NT2/D1 (cell line): ENCODE results near the gene CDC42SE2.

Source experiments
- DNase-seq: peaks from one replicate; pipeline ENCODE4 v3.0.0-alpha.2; 2011; ENCODE audit warnings: low read depth, low spot score
- H3K27me3 ChIP-seq: 2 replicates; pipeline ENCODE4 v1.6.0; 2011; ENCODE audit warnings: mild to moderate bottlenecking; ENCODE audit not compliant: insufficient read length, insufficient read depth
- H3K36me3 ChIP-seq: 2 replicates; pipeline ENCODE4 v1.6.1; 2011; ENCODE audit warnings: mild to moderate bottlenecking, low read length, mixed read lengths; ENCODE audit not compliant: insufficient read depth, insufficient read length
- H3K4me1 ChIP-seq: 2 replicates; pipeline ENCODE4 v1.5.1; 2011; ENCODE audit not compliant: insufficient read depth, insufficient read length
- H3K4me3 ChIP-seq: 2 replicates; pipeline ENCODE4 v1.5.1; 2011; ENCODE audit warnings: low read depth; ENCODE audit not compliant: insufficient read length
- H3K9ac ChIP-seq: 2 replicates; pipeline ENCODE4 v1.6.0; 2011; ENCODE audit warnings: low read depth; ENCODE audit not compliant: insufficient read length
- H3K9me3 ChIP-seq: 2 replicates; pipeline ENCODE4 v1.5.1; 2011; ENCODE audit warnings: mild to moderate bottlenecking, low read length; ENCODE audit not compliant: insufficient read depth
- SUZ12 ChIP-seq: IDR thresholded peaks from 2 replicates; pipeline ENCODE4 v1.6.1; 2011; ENCODE audit not compliant: insufficient read length, insufficient read depth; ENCODE audit errors: extremely low read depth
- YY1 ChIP-seq: IDR thresholded peaks from 2 replicates; pipeline ENCODE4 v1.6.1; 2011; ENCODE audit not compliant: insufficient read length, insufficient read depth
- ZNF274 ChIP-seq: IDR thresholded peaks from 2 replicates; pipeline ENCODE4 v1.6.1; 2011; ENCODE audit warnings: mild to moderate bottlenecking, low read depth, low read length

The CDC42SE2 gene

DNA sequence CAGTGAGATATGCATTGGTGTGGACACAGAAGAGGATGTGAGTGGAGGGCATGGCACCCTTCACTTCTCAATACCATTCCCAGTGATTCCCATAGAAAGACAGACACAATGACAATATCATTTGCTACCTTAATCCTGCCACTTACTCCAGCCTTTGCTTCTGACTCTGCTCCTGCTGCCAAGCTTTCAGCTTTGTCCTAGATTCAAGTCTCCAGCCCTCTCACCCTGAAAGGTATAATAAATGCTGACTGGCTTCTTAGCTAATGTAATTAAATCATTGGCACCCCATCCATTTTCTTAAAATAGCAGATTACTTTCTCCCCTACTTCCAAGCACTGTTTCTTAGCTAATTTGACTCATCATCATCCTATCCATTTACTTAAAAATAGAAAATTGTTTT is 41.1 kb upstream of the CDC42SE2 start:
- no peaks in the 10 kb centered on the region for H3K36me3 ChIP-seq
- DNase-seq, result no peak
- H3K4me1 ChIP-seq, result no peaks in the 10 kb centered on the region
- no peaks in the 10 kb centered on the region for H3K27me3 ChIP-seq
- H3K9ac ChIP-seq, result no peak overlapping the region
- no peaks in the 10 kb centered on the region for H3K9me3 ChIP-seq
- no peak for TF ChIP-seq SUZ12
- H3K4me3 ChIP-seq, result no peak overlapping the region

DNA sequence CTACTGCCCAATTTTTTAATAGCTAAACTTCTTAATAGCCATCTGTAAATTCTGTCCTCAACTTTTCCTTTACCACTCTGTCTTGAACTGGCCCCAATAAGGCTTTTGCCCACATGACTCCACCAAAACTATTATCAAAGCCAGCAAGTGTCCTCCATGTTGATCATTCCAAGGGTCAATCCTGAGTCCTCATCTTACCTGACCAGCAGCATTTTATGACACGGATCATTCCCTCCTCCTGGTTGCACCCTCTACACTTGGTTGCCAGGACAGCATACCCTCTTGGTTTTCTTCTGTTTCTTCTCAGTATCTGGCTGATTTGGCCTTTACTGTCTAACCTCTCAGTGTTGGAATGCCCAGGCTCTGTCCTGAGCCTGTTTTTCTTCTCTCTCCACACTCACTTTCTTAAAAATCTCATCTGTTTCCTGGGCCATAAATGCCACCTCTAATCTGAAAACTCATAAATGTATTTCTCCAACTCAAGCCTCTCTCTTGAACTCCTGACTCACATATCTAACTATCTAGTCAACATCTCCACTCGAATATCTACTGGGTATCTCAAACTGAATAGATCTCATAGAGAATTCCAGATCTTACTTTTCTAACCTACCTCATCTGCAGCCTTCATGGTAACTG is 40.0 kb upstream of the CDC42SE2 start:
- no peak overlapping the region for H3K4me3 ChIP-seq
- H3K9me3 ChIP-seq, result no peaks in the 10 kb centered on the region
- no peaks in the 10 kb centered on the region for H3K4me1 ChIP-seq
- no peaks in the 10 kb centered on the region for H3K27me3 ChIP-seq
- no peaks in the 10 kb centered on the region for H3K36me3 ChIP-seq
- no peak for DNase-seq
- TF ChIP-seq YY1, result no peak
- TF ChIP-seq SUZ12, result no peak
- no peak for TF ChIP-seq ZNF274
- H3K9ac ChIP-seq, result no peak overlapping the region

DNA sequence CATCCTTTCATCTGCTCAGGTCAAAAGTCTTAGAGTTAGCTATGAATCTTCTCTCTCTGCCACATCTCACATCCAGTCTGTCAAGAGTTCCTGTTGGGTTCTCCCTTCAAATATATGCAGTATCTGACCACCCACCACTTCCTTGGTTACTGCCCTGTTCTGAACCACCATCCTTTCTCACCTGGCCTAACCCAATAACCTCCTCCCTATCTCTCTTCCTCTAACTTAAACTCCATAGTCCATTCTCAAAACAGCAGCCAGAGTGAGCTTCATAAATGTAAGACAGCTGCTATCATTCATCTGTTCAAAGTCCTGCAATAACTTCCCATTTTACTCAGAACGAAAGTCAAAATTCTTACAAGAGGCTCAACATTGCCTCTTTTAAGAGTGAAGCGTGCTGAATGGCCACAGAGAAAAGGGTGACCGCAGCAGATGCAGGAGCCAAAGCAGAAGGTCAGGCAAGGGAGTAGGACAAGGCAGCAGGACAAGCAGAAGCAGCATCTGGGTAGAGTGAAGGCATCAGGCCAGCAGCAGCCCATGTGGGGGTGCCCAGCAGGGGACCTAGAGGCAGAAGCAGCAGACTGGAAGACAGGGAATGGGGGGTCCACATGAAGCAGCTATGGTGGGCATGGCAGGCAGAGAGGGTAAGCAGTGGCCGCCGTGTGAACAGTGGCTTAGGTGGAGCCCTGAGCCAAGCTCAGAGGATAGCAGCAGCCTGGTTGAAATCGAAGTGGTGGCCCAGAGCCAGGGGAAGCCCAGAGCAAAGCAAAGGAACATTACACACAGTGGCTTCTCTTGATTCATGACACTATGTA is 39.3 kb upstream of the CDC42SE2 start:
- Histone ChIP-seq H3K27me3 (no peaks in the 10 kb centered on the region), H3K4me3 (no peak overlapping the region), H3K9me3 (no peaks in the 10 kb centered on the region), H3K9ac (no peak overlapping the region), H3K4me1 (no peaks in the 10 kb centered on the region), H3K36me3 (no peaks in the 10 kb centered on the region)
- DNase-seq, result no peak
- TF ChIP-seq SUZ12, result no peak
- TF ChIP-seq YY1, result no peak
- TF ChIP-seq ZNF274, result no peak

DNA sequence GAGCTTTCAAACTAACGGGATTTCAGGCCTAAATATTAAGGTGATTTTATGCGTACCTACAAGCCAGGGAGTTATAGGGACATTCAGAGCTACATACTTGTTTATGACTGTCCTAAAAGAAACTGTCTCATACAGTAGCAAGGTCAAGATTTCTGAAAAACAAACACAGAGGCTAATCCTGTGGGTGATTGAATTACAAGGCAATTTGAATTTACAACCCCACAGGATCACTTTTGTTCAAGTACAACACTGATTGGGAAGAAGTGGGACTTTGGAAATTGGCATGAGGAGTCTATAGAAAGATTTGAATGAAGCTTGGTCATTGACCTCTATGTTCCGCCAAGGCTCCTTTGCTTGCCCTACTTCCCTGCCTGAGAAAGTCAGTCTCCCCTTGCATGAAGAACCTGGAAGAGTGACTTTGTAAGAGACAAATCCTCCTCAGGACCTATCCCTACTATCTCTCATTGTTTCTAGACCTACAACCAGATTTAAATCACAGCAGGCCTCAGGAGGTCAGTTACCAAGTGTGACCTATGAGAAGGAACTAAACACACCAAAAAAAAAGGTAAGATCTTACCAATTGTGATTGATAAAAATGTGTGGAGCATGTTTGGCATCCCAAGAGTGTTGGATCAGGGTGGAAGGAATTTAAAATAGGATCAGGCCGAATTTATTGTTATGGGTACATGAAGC is 38.4 kb upstream of the CDC42SE2 start:
- Histone ChIP-seq H3K9ac (no peak overlapping the region), H3K27me3 (no peaks in the 10 kb centered on the region), H3K4me1 (no peaks in the 10 kb centered on the region), H3K36me3 (no peaks in the 10 kb centered on the region), H3K4me3 (no peak overlapping the region), H3K9me3 (no peaks in the 10 kb centered on the region)
- DNase-seq, result no peak
- TF ChIP-seq ZNF274, result no peak

DNA sequence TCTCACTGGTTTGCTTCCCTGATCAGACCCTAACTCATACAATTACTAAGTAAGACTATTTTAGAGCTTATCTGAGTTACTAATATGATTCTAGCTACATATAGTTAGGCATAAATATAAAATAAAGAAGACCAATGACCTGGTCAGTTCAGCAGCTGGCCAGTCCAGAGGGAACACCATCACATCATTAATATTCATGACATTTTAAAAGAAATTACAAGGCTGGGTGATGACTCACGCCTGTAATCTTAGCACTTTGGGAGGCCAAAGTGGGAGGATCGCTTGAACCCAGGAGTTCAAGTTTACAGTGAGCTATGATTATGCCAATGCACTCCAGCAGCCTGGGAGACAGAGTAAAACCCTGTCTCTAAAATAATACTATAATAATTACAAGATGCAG is 37.0 kb upstream of the CDC42SE2 start:
- TF ChIP-seq ZNF274, result no peak
- no peak for TF ChIP-seq YY1
- no peak for TF ChIP-seq SUZ12
- Histone ChIP-seq H3K9me3 (no peaks in the 10 kb centered on the region), H3K4me1 (no peaks in the 10 kb centered on the region), H3K4me3 (no peak overlapping the region), H3K36me3 (no peaks in the 10 kb centered on the region), H3K27me3 (no peaks in the 10 kb centered on the region), H3K9ac (no peak overlapping the region)
- no peak for DNase-seq

DNA sequence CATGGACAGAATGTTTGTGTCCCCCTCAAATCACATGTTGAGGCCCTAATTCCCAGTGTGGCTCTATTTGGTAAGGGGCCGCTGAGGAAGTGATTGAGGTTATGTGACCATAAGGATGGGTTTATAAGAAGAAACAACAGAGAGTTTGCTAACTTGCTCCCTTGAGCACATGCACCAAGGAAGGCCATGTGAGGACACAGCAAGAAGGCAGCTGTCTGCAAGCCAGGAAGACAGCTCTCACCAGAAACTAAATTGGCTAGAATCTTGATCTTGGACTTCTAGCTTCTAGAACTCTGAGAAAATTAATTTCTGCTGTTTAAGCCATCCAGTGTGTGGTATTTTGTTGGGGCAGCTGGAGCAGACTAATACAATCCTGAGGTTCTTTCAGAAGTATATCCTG is 35.2 kb upstream of the CDC42SE2 start:
- H3K36me3 ChIP-seq, result no peaks in the 10 kb centered on the region
- H3K27me3 ChIP-seq, result no peaks in the 10 kb centered on the region
- TF ChIP-seq SUZ12 (no peak), YY1 (no peak), ZNF274 (no peak)
- H3K4me1 ChIP-seq, result no peaks in the 10 kb centered on the region
- no peaks in the 10 kb centered on the region for H3K9me3 ChIP-seq
- H3K4me3 ChIP-seq, result no peak overlapping the region
- no peak for DNase-seq
- H3K9ac ChIP-seq, result no peak overlapping the region

DNA sequence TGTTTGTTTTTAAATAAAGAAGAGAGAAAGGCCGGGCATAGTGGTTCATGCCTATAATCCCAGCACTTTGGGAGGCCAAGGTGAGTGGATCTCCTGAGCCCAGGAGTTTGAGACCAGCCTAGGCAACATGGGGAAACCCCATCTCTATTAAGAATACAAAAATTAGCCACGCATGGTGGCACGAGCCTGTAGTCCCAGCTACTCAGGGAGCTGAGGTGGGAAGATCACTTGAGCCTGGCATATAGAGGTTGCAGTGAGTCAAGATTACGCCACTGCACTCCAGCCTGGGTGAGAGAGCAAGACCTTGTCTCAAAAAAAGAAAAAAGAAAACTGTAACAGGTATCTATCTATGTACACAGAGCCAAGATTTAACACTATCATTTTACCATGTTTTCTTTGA is 34.2 kb upstream of the CDC42SE2 start:
- H3K36me3 ChIP-seq, result no peaks in the 10 kb centered on the region
- no peaks in the 10 kb centered on the region for H3K9me3 ChIP-seq
- no peaks in the 10 kb centered on the region for H3K4me1 ChIP-seq
- no peaks in the 10 kb centered on the region for H3K27me3 ChIP-seq
- DNase-seq, result no peak
- H3K4me3 ChIP-seq, result no peak overlapping the region
- TF ChIP-seq ZNF274 (no peak), YY1 (no peak)
- no peak overlapping the region for H3K9ac ChIP-seq
